ENCODE results near the gene SACM1L. TPM values are rescaled to one million over a fixed set of nuclear protein-coding genes. Genes with fewer than 3 reads are reported as not detected.

SACM1L gene
- total RNA-seq, 1 experiment from 2014 or later = 31.6 TPM

- Histone ChIP-seq H3K27me3 (ENCODE audit: control insufficient read depth, insufficient read depth, low read length) (no peaks in the 10 kb centered on the region), H3K36me3 (ENCODE audit: control insufficient read depth, insufficient read depth, low read length) (peaks cover 2% of the 10 kb centered on the region), H3K4me3 (ENCODE audit: low read depth in 2 of 2, low read length in 2 of 2) (no peak overlapping the region), H3K9me3 (ENCODE audit: control insufficient read depth, insufficient read depth, low read depth, low read length) (no peaks in the 10 kb centered on the region), H3K27ac (ENCODE audit: low read length) (no peak overlapping the region), H3K4me1 (ENCODE audit: control insufficient read depth, insufficient read depth, low read length) (peaks cover 9% of the 10 kb centered on the region)
- TF ChIP-seq POLR2AphosphoS5 (IDR thresholded peaks at IDR 0.05; ENCODE audit: low read depth, low read length) = no peak
- TF ChIP-seq REST (IDR thresholded peaks at IDR 0.05; ENCODE audit: insufficient read depth in 1 of 2, low read depth in 2 of 2, low read length in 1 of 2) = no peak
- no peak for TF ChIP-seq TCF7L2 (IDR thresholded peaks at IDR 0.05; ENCODE audit: low read depth, low read length)
- TF ChIP-seq CTCF (IDR thresholded peaks at IDR 0.05) = no peak
- TF ChIP-seq SIN3A (IDR thresholded peaks at IDR 0.05; ENCODE audit: borderline replicate concordance, insufficient read depth, low read depth, low read length) = no peak
- DNase-seq (ENCODE audit: low read depth, low spot score) (no peak), ATAC-seq (no peak)
- intact Hi-C loops (cut with micrococcal nuclease; ENCODE audit: unreplicated experiment) = no loop called here
- ChIA-PET CTCF (no interaction called here), POLR2A (no interaction called here)
- in situ Hi-C loops (cut with HindIII; ENCODE audit: low pct_unique_long_range_greater_than_20kb, low sequenced_read_pairs) = no loop called here
- no TSS peak for BruUV-seq (replicated peaks)
Observed at GRCh38 chr3:45686850-45687249, 2.3 kb upstream of the SACM1L start.

GRCh38 chr3:45687828-45688193, 1.4 kb upstream of the SACM1L start:
- DNase-seq (ENCODE audit: low read depth, low spot score) (no peak), ATAC-seq (no peak)
- Histone ChIP-seq H3K36me3 (ENCODE audit: control insufficient read depth, insufficient read depth, low read length) (peaks cover 2% of the 10 kb centered on the region), H3K27ac (ENCODE audit: low read length) (peak overlapping the region; percentile 74), H3K4me3 (ENCODE audit: low read depth in 2 of 2, low read length in 2 of 2) (peak overlapping the region; percentile 84 to 92), H3K27me3 (ENCODE audit: control insufficient read depth, insufficient read depth, low read length) (no peaks in the 10 kb centered on the region), H3K9me3 (ENCODE audit: control insufficient read depth, insufficient read depth, low read depth, low read length) (no peaks in the 10 kb centered on the region), H3K4me1 (ENCODE audit: control insufficient read depth, insufficient read depth, low read length) (peaks cover 9% of the 10 kb centered on the region)
- CTCF ChIA-PET = no interaction called here
- no peak for TF ChIP-seq POLR2AphosphoS5 (IDR thresholded peaks at IDR 0.05; ENCODE audit: low read depth, low read length)
- TF ChIP-seq TCF7L2 (IDR thresholded peaks at IDR 0.05; ENCODE audit: low read depth, low read length) = no peak
- TF ChIP-seq SIN3A (IDR thresholded peaks at IDR 0.05; ENCODE audit: borderline replicate concordance, insufficient read depth, low read depth, low read length) = no peak
- no peak for TF ChIP-seq REST (IDR thresholded peaks at IDR 0.05; ENCODE audit: insufficient read depth in 1 of 2, low read depth in 2 of 2, low read length in 1 of 2)
- POLR2A ChIA-PET = no interaction called here
- BruUV-seq (replicated peaks) = no TSS peak
- intact Hi-C loops (cut with micrococcal nuclease; ENCODE audit: unreplicated experiment) (no loop called here), in situ Hi-C loops (cut with HindIII; ENCODE audit: low pct_unique_long_range_greater_than_20kb, low sequenced_read_pairs) (no loop called here)

All from Panc1 (cell line).